ENCODE data around the gene OSBPL1A.
"Not testable (repeated sequence)": the region's sequence is repeated elsewhere in the genome, so short reads cannot be mapped to it uniquely, and the experiment has no call there.

The OSBPL1A gene

DNA sequence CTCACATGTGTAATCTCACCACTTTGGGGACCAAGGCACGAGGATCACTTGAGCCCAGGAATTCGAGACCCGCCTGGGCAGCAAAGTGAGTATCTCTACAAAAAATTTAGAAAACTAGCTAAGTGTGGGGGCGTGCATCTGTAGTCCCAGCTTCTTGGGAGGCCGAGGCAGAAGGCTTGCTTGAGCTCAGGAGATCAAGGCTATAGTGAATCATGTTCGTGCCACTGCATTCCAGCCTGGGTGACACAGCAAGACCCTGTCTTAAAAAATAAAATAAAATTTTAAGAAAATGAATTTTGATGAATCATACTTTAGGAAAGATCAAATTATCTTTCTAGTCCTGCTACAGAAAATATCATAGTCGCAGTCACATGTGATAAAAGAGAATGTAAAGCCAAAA is 211.8 kb downstream of the OSBPL1A start:
- no peak for DNase-seq (ENCODE audit: low spot score)

GRCh38 chr18:24181806-24182205 is 215.8 kb downstream of the OSBPL1A start:
- DNase-seq (ENCODE audit: low spot score): no peak

DNA sequence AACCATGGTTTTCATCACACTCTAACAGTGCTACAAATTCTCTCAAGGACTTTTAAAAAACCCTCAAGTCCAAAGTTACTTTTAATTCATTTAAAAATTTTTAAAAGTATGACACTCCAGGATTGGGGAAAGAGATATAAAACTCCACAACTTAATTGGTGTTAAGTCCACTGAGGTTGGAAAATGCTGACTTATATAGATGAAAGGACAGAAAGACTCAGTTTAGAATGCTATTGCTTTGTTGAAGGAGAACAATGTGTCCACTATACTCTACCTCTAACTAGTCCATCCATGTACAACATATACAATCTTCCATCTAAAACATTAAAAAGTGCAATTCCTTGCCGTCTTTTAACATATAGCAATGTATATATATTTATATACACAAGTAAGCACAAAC is 217.6 kb downstream of the OSBPL1A start:
- no peak for DNase-seq (ENCODE audit: low spot score)

DNA sequence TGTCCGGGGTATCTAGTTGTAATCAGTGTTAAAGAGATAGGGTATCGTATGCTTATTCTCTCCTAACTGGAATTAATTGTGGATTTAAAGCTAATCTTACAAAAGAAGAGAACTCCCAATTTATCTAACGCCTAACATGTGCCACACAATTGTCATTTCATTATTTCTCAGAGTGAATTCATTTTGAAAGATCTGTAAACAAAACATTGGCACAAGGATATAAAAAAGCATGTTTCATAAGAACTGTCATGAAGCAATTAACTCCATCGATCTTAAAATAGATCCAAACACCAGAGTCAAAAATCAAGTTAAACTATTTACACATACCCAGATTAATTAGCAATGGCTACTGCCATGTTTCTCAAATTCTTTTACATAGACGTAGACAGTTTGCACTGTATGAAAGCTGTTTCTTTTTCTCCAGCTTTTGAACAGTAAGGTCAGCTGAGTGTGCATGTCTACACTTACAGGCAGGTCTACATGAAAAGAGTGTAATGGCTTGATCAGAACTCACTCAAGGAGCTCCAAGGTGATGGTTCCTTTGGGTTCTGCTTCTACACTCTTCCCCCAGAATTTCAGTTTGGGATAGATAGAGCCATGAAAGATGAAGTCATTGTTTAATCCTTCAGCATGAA is 220.0 kb downstream of the OSBPL1A start:
- DNase-seq (ENCODE audit: low spot score): no peak

GRCh38 chr18:24176727-24177416 is 220.8 kb downstream of the OSBPL1A start:
- peak; percentile 70 for DNase-seq (ENCODE audit: low spot score)

DNA sequence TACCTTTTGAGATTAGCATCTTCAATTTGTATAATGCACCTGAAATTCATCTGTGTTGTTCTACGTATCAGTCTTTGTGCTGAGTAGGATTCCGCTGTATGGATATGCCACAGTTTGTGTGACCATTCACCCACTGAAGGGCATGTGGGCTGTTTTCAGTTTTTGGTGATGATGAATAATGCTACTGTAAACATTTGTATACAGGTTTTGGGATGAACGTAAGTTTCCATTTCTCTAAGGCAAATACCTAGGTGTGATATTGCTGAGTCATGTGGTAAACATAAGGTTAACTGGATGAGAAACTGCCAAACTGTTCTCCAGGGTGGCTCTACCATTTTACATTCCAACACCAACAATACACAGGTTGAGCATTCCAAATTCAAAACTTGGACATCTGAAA is 223.6 kb downstream of the OSBPL1A start:
- DNase-seq (ENCODE audit: low spot score): no peak

DNA sequence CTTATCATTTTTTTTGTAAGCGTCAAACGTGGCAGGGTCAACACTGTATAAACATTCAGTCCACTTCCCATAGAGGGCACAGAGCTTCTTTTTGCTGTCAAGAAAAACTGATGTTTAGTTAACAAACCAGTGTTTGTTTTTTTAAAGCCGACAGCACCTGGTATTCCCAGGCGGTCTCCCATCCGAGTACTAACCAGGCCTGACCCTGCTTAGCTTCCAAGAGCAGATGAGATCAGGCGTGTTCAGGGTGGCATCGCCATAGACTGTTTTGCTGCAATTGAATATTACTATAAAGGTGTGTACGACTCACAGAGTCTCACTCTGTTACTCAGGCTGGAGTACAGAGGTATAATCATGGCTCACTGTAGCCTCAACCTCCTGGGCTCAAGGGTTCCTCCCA is 227.3 kb downstream of the OSBPL1A start:
- no peak for DNase-seq (ENCODE audit: low spot score)

GRCh38 chr18:24168496-24168895 is 229.1 kb downstream of the OSBPL1A start:
- DNase-seq (ENCODE audit: low spot score): no peak

GRCh38 chr18:24161304-24161703 is 236.3 kb downstream of the OSBPL1A start:
- no peak for DNase-seq (ENCODE audit: low spot score)

GRCh38 chr18:24160086-24160485 is 237.5 kb downstream of the OSBPL1A start:
- no peak for DNase-seq (ENCODE audit: low spot score)

GRCh38 chr18:24157855-24158254 is 239.8 kb downstream of the OSBPL1A start:
- no peak for DNase-seq (ENCODE audit: low spot score)

DNA sequence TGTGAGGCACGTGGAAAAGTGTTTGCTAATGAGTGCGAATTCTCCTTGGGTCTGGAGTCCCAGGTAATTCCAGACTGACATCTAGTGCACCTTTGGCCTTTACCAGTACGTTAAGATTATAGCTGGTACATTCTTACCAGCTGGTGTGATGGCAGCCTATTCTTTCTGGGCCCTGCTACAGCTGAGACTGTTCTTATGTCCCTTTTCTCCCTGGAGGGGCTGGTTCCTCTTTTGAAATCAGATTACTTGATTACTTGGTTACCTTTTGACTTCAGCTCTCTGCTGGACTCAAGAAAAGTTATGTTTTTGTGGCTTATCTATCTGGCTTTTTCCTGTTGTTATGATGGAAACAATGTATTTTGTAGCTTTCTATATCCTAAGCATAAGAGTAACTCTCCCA is 244.2 kb downstream of the OSBPL1A start:
- no peak for DNase-seq (ENCODE audit: low spot score)

DNA sequence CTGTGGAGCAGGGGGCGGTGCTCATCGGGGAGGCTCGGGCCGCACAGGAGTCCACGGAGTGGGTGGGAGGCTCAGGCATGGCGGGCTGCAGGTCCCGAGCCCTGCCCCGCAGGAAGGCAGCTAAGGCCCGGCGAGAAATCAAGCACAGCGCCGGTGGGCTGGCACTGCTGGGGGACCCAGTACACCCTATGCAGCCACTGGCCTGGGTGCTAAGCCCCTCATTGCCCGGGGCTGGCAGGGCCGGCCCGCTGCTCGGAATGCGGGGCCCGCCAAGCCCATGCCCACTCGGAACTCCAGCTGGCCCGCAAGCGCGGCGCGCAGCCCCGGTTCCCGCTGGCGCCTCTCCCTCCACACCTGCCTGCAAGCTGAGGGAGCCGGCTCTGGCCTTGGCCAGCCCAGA is 248.0 kb downstream of the OSBPL1A start:
- DNase-seq (ENCODE audit: low spot score): not testable (repeated sequence)

- no peak for DNase-seq (ENCODE audit: low spot score)
These were observed 255.2 kb downstream of the OSBPL1A start for GRCh38 chr18:24142376-24142775.

GRCh38 chr18:24140697-24141096 is 256.9 kb downstream of the OSBPL1A start:
- DNase-seq (ENCODE audit: low spot score): no peak

DNA sequence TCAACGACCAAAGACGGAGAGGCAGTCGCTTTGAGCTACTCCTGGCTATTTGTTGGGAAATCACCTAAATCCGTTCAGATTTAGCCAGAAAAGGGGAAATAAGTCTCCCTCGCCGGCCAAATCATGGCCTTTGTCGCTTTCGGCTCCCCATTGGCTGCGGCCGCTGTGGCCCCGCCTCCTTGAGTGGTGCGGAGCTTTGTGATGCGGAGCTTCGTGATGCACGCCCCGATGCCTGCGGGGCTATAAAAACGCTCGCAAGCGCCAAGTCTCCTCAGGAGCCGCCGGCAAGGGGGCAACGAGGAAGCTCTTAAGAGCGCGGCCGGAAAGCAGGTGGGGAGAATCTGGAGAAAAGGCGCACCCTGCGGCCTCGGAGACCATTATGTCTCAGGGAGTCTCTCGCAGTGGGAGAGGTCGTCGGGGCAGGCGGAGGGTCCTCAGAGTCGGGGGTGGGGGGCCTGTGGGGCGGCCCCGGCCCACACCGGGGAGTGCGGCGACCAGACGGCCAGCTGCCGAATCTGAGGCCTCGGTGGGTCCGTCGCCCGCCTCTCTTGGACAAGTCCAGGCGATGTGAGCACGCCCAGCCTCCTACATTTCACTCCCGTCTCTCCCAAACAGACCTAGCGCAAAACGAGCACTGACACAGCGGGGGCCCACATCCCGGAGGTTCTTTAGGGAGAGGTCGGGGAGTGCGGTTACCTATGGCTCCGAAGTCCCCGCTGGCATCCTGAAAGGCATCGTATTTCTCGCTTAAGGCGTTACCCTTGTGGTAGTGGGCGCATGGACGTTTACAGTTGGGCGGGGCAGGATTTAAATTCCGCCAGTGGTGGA is 258.6 kb downstream of the OSBPL1A start, which contains the start of gene CABYR:
TSS of gene CABYR (plus strand) at position 274 of the 828 bp plus-strand sequence. CDS start 4,053 bp downstream, outside the sequence.
- peak; percentile 83 for DNase-seq (ENCODE audit: low spot score)

DNA sequence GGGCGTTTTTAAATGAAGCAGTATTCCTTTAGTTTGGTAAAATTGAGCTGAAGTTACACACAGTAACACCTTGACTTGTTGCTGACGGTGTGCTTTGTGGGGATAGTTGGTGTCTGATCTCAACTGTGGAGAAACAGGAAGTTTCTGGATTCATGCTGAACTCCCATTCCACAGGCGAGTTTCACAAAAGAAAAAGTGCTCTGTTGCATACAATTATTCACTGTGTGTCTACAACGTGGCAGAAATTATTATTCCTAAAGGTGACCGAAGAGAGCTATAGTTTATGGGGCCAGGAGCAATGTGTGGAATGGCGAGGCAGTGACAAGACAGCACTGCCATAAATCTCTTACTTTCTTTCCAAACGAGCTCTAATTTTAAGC is 259.2 kb downstream of the OSBPL1A start:
- DNase-seq (ENCODE audit: low spot score): no peak

GRCh38 chr18:24136967-24137373 is 260.7 kb downstream of the OSBPL1A start:
- no peak for DNase-seq (ENCODE audit: low spot score)

DNA sequence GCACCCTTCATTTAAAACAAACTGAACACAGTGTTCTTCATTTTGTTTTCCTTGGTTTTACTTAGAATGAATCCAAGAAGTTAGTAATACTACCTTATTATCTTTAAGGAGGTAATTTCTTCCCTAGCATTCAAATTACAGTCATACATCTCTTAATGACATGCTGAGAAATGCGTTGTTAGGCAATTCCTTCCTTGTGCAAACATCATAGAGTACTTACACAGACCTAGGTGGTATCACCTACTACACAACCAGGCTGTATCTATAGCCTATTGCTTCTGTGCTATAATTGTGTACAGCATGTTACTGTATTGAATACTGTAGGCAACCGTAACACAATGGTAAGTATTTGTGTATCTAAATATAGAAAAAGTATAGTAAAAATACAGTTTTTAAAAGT is 267.1 kb downstream of the OSBPL1A start:
- no peak for DNase-seq (ENCODE audit: low spot score)

DNA sequence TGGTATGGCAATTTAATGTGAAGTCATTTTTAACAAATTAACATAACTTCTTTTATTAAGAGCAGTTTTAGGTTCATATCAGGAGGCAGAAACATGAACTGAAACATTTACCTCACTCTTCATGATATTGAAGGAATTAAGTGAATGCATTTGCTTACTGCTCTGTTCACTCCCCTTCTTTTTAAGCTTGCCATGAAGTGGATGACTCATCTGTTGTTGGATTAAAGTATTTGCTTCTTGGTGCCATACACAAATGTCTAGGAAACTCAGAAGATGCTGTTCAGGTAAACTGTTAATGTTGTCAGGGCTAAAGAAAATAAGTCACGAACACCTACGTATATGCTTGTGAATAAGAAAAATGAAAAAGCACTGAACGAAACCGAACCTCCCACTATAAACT is 268.9 kb downstream of the OSBPL1A start:
- DNase-seq (ENCODE audit: low spot score): no peak

DNA sequence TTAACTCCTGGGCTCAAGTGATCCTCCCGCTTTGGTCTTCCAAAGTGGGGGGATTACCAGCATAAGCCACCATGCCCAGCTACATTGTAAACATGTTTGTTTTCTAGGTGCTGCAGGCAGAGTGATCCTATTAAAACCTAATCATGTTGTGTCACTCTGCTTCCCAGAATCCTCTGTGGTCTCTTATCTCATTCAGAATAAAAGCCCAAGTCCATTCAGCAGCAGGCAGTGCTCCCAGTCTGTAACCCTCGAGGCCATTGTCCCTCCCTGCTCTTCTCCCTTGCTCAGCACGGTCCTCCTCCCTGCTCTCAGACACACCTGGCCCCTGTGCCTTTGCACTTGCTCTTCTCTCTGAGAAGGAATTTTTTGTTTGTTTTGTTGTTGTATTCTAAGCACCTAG is 269.9 kb downstream of the OSBPL1A start:
- no peak for DNase-seq (ENCODE audit: low spot score)

GRCh38 chr18:24126155-24126961 is 271.3 kb downstream of the OSBPL1A start:
- no peak for DNase-seq (ENCODE audit: low spot score)
